HepG2 (cell line): Measurements from ENCODE around the gene APOM. TPM values are rescaled to one million over a fixed set of nuclear protein-coding genes. Genes with fewer than 3 reads are reported as not detected.

ENCODE experiments used
- CENPT ChIP-seq: sonication (generic); formaldehyde crosslinking; IDR thresholded peaks from 2 replicates; pipeline ENCODE4 v1.8.0; 2022; ENCODE audit warnings: low read depth, mild to moderate bottlenecking, moderate library complexity, missing genetic modification reagents
- JUNB ChIP-seq: sonication (generic); formaldehyde crosslinking; IDR thresholded peaks from 2 replicates; pipeline ENCODE4 v1.8.0; 2022; ENCODE audit warnings: missing genetic modification reagents, mild to moderate bottlenecking, borderline replicate concordance
- MTF2 ChIP-seq: sonication (generic); formaldehyde crosslinking; IDR thresholded peaks from 2 replicates; pipeline ENCODE4 v1.5.0; 2020; ENCODE audit warnings: missing genetic modification reagents, borderline replicate concordance
- MXI1 ChIP-seq: IDR thresholded peaks from 3 replicates; pipeline ENCODE4 v1.6.1; 2012; ENCODE audit warnings: low read depth, low read length, inconsistent platforms, borderline replicate concordance
- NBN ChIP-seq: fragments of 450-650 bp; conservative IDR thresholded peaks from 2 replicates; pipeline ENCODE4 v1.6.1; 2017
- SALL1 ChIP-seq: sonication (generic); formaldehyde crosslinking; IDR thresholded peaks from 2 replicates; pipeline ENCODE4 v1.8.0; 2022; ENCODE audit warnings: mild to moderate bottlenecking, missing genetic modification reagents
- SIN3B ChIP-seq: fragments of 150-350 bp; IDR thresholded peaks from 2 replicates; pipeline ENCODE4 v1.6.1; 2014; ENCODE audit warnings: low read length
- SMYD3 ChIP-seq: sonication (generic); formaldehyde crosslinking; IDR thresholded peaks from 2 replicates; pipeline ENCODE4 v1.8.1; 2023; ENCODE audit warnings: mild to moderate bottlenecking, missing genetic modification reagents
- SRF ChIP-seq: IDR thresholded peaks from 2 replicates; pipeline ENCODE4 v1.6.1; 2011; ENCODE audit warnings: mild to moderate bottlenecking, low read depth, low read length, moderate library complexity
- TARDBP ChIP-seq: sonication (generic); formaldehyde crosslinking; IDR thresholded peaks from 2 replicates; pipeline ENCODE4 v1.8.0; 2022; ENCODE audit warnings: mild to moderate bottlenecking, missing genetic modification reagents
- TBP ChIP-seq: sonication (generic); formaldehyde crosslinking; IDR thresholded peaks from 2 replicates; pipeline ENCODE4 v1.5.0; 2020; ENCODE audit warnings: missing genetic modification reagents
- ZNF12 ChIP-seq: sonication (generic); formaldehyde crosslinking; IDR thresholded peaks from 2 replicates; pipeline ENCODE4 v1.5.0; 2020; ENCODE audit warnings: missing genetic modification reagents
- ZNF460 ChIP-seq: sonication (generic); formaldehyde crosslinking; IDR thresholded peaks from 2 replicates; pipeline ENCODE4 v1.5.1; 2020; ENCODE audit warnings: missing genetic modification reagents, mild to moderate bottlenecking, borderline replicate concordance
- ZNF766 ChIP-seq: sonication (generic); formaldehyde crosslinking; IDR thresholded peaks from 2 replicates; pipeline ENCODE4 v1.5.0; 2020; ENCODE audit warnings: missing genetic modification reagents, borderline replicate concordance
- polyA plus RNA-seq, 8 experiments: library from polyadenylated mRNA; depleted of rRNA in 3 of 8; stranded (reverse) in 7 of 8; unstranded in 1 of 8; fragments of >200 nt; fragmentation: Illumina TruSeq in 4 of 8; extraction: Trizol in 4 of 8; gene quantifications; 2 replicates each; pipeline versions ENCODE4 v1.2.1 to v1.2.3, GENCODE V29; 2011 to 2016; ENCODE audit warnings: low read depth in 4 of 8, missing spikeins in 1 of 8, mixed read lengths in 1 of 8; ENCODE audit not compliant: insufficient read depth in 1 of 8
- total RNA-seq, 5 experiments: library from RNA; depleted of rRNA; stranded (reverse); fragments of >200 nt; fragmentation: Illumina TruSeq; extraction: Trizol; gene quantifications; 2 replicates each; pipeline ENCODE4 v1.2.3, GENCODE V29; 2016; ENCODE audit warnings: low read depth in 1 of 5
- TF ChIP-seq, protein P1 (sequence below): sonication (generic); formaldehyde crosslinking; IDR thresholded peaks from one replicate; pipeline ENCODE4 v1.5.1; 2020; ENCODE audit warnings: mild to moderate bottlenecking, missing genetic modification reagents; ENCODE audit errors: not compliant biosample characterization
- TF ChIP-seq, protein P2 (sequence below): sonication (generic); formaldehyde crosslinking; IDR thresholded peaks from 2 replicates; pipeline ENCODE4 v1.8.0; 2022; ENCODE audit warnings: mild to moderate bottlenecking, missing genetic modification reagents, borderline replicate concordance
- TF ChIP-seq, protein P3 (sequence below): sonication (generic); formaldehyde crosslinking; IDR thresholded peaks from 2 replicates; pipeline ENCODE4 v1.4.0; 2020; ENCODE audit warnings: missing genetic modification reagents
- TF ChIP-seq, protein P4 (sequence below): sonication (generic); formaldehyde crosslinking; IDR thresholded peaks from 2 replicates; pipeline ENCODE4 v1.5.0; 2020; ENCODE audit warnings: missing genetic modification reagents

APOM gene
- total and polyA plus RNA-seq, 2 of the 13 experiments (the other 11 are each of a cell fraction or from before 2014, with no cell fraction given), result 98.2 to 1,140 TPM

DNA sequence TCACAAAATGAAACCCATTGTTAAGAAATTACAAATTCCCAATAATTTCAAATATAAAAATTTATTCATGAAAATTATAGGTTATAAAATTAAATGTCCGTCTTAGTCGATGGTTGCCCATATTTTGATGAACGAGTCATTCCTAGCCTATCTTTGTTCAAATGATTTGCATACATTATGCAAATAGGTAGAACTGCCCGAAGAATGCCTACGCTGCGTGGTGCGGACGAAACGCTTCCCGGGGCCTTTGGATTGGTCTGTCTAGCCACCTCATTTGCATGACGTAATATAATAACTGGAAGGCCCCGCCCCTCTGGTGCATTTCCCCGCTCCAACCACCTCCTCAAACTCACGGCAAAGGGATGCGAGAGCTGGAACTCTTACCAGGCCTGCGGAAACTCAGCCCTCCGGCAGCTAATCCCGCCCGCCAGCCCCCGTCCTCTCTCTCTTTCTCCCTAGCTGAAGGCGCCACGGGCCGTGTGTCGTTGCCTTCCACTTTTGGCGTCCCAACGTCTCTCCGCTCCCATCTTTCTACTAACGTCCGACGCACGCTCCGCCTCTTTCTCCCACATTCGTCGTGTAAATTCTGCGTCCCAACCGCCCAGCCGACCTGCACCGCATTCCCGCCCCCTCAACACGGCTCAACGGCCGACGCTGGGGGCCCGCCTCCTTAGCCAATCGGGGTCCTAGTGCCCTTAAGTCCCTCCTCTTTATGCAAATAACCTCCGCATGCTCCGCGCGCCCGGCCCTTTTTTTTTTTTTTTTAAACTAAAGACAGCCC, 35.7 kb upstream of the APOM start (continued):
- TF ChIP-seq, protein P1, sequence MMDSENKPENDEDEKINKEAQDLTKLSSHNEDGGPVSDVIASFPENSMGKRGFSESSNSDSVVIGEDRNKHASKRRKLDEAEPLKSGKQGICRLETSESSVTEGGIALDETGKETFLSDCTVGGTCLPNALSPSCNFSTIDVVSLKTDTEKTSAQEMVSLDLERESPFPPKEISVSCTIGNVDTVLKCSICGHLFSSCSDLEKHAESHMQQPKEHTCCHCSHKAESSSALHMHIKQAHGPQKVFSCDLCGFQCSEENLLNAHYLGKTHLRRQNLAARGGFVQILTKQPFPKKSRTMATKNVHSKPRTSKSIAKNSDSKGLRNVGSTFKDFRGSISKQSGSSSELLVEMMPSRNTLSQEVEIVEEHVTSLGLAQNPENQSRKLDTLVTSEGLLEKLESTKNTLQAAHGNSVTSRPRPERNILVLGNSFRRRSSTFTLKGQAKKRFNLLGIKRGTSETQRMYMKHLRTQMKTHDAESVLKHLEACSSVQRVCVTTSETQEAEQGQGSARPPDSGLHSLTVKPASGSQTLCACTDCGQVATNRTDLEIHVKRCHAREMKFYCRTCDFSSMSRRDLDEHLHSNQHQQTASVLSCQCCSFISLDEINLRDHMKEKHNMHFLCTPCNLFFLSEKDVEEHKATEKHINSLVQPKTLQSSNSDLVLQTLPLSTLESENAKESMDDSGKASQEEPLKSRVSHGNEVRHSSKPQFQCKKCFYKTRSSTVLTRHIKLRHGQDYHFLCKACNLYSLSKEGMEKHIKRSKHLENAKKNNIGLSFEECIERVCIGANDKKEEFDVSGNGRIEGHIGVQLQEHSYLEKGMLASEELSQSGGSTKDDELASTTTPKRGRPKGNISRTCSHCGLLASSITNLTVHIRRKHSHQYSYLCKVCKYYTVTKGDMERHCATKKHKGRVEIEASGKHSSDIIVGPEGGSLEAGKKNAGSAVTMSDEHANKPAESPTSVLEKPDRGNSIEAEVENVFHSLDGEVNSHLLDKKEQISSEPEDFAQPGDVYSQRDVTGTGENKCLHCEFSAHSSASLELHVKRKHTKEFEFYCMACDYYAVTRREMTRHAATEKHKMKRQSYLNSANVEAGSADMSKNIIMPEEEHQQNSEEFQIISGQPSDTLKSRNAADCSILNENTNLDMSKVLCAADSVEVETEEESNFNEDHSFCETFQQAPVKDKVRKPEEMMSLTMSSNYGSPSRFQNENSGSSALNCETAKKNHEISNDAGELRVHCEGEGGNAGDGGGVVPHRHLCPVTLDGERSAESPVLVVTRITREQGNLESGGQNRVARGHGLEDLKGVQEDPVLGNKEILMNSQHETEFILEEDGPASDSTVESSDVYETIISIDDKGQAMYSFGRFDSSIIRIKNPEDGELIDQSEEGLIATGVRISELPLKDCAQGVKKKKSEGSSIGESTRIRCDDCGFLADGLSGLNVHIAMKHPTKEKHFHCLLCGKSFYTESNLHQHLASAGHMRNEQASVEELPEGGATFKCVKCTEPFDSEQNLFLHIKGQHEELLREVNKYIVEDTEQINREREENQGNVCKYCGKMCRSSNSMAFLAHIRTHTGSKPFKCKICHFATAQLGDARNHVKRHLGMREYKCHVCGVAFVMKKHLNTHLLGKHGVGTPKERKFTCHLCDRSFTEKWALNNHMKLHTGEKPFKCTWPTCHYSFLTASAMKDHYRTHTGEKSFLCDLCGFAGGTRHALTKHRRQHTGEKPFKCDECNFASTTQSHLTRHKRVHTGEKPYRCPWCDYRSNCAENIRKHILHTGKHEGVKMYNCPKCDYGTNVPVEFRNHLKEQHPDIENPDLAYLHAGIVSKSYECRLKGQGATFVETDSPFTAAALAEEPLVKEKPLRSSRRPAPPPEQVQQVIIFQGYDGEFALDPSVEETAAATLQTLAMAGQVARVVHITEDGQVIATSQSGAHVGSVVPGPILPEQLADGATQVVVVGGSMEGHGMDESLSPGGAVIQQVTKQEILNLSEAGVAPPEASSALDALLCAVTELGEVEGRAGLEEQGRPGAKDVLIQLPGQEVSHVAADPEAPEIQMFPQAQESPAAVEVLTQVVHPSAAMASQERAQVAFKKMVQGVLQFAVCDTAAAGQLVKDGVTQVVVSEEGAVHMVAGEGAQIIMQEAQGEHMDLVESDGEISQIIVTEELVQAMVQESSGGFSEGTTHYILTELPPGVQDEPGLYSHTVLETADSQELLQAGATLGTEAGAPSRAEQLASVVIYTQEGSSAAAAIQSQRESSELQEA (CRISPR knock-in tag), result no peak
- TF ChIP-seq, protein P2, sequence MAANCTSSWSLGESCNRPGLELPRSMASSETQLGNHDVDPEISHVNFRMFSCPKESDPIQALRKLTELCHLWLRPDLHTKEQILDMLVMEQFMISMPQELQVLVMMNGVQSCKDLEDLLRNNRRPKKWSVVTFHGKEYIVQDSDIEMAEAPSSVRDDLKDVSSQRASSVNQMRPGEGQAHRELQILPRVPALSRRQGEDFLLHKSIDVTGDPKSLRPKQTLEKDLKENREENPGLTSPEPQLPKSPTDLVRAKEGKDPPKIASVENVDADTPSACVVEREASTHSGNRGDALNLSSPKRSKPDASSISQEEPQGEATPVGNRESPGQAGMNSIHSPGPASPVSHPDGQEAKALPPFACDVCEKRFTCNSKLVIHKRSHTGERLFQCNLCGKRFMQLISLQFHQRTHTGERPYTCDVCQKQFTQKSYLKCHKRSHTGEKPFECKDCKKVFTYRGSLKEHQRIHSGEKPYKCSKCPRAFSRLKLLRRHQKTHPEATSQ, result peak; percentile 85; the same call in 1 of the 2 replicates
- TF ChIP-seq SMYD3 (CRISPR knock-in tag) (peak; percentile 99), ZNF12 (CRISPR knock-in tag) (no peak), TBP (no peak), NBN (no peak), TARDBP (CRISPR knock-in tag) (peak; percentile 90), SRF (no peak), ZNF460 (CRISPR knock-in tag) (no peak), MXI1 (peak; percentile 73; the same call in 1 of the 3 replicates), CENPT (CRISPR knock-in tag) (peak; percentile 67; the same call in 1 of the 2 replicates), JUNB (CRISPR knock-in tag) (peak; percentile 67), SIN3B (peak; percentile 75; the same call in 1 of the 2 replicates), ZNF766 (peak; percentile 86; the same call in 1 of the 2 replicates), SALL1 (CRISPR knock-in tag) (peak; percentile 73), MTF2 (CRISPR knock-in tag) (no peak)
- TF ChIP-seq, protein P3, sequence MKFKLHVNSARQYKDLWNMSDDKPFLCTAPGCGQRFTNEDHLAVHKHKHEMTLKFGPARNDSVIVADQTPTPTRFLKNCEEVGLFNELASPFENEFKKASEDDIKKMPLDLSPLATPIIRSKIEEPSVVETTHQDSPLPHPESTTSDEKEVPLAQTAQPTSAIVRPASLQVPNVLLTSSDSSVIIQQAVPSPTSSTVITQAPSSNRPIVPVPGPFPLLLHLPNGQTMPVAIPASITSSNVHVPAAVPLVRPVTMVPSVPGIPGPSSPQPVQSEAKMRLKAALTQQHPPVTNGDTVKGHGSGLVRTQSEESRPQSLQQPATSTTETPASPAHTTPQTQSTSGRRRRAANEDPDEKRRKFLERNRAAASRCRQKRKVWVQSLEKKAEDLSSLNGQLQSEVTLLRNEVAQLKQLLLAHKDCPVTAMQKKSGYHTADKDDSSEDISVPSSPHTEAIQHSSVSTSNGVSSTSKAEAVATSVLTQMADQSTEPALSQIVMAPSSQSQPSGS, result peak; percentile 59; the same call in 1 of the 2 replicates
- TF ChIP-seq, protein P4, sequence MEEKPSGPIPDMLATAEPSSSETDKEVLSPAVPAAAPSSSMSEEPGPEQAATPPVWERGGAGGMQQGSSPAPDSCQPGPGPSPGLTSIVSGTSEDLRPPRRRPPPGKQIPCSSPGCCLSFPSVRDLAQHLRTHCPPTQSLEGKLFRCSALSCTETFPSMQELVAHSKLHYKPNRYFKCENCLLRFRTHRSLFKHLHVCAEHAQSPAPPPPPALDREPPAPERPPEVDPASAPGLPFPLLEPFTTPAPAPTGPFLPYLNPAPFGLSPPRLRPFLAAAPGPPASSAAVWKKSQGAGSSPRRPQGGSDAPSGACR, result no peak; the same call in 1 of the 2 replicates
